Raji (cell line): ENCODE data around the gene PDE4D.

Experiments used
- POLR2A ChIP-seq: IDR thresholded peaks from 2 replicates; pipeline ENCODE4 v1.6.1; 2011; ENCODE audit warnings: low read depth, low read length, control low read depth; ENCODE audit not compliant: insufficient read depth

Gene PDE4D

DNA sequence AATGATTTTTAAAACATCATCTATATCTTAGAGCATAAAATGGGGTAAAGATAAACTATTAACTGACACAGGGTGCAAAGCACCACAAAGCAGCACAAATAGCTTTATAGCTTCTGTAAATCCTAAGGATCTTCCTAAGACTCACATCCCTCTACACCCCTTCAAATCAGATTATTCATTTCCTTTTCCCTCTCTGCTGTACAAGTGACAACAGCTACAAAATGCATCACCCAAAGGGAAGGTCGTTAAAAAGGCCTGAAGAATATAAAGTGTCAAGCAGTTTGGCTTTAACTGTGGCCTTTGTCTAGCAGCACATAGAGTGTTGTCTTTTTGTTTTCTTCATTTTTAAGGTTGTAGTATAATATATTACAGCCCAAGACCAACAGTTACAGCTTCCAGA is 422.1 kb downstream of the PDE4D start:
- no peak for TF ChIP-seq POLR2A

DNA sequence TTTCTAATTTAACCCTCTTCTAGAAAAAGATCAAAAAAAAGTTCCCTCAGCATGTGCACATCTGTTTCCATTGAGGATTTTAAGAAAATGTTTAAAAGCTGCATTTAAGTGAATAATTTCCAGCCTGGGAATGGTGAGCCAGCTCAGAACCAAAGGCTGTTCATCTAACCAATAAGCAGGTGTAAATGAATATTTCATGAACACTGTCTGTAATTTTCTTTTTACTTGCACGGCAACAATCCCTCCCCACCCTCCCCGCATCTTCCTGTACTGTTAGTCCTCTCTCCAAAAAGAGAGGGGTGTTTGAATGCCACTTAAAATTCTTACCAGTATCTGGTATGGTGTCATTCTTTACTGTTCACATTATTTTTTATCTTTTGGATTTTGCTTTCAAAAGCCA is 425.6 kb downstream of the PDE4D start:
- no peak for TF ChIP-seq POLR2A

DNA sequence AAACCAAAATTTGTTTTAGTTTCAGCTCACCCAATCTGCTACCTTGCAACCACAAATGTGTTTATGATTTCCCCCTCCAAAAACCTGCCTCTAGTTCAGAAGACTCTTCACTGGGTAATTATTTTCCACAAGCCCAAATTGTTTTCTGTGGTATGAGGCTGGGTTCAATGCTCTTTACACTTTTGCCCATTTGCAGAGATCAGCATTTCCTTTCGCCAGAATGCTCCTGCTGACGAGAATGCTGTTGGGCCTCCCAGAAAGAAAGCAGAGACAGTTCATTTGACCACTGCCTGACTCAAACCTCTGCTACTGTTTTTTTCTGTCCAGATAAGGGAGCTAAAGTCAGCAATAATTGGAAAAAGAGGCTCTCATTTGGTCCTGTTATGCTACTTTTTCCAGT is 427.3 kb downstream of the PDE4D start:
- TF ChIP-seq POLR2A, result no peak

DNA sequence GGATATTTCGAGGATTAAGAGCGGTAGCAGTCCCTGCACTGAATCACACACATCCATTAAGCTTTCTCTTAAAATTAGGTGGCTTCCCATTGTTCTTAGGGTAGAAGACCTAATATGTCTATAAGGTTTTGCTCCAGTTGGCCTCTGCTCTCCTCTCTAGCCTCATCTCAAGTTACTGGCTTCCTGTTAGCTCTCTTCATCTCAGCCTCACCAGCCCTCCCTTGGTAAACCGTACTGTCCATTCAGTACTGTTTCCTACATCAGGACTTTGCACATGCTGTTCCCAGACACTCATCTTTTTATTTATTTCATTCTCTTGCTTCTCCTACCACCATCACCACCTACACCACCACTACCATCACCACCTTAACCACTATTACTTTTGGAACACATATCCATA is 428.6 kb downstream of the PDE4D start:
- TF ChIP-seq POLR2A, result no peak

DNA sequence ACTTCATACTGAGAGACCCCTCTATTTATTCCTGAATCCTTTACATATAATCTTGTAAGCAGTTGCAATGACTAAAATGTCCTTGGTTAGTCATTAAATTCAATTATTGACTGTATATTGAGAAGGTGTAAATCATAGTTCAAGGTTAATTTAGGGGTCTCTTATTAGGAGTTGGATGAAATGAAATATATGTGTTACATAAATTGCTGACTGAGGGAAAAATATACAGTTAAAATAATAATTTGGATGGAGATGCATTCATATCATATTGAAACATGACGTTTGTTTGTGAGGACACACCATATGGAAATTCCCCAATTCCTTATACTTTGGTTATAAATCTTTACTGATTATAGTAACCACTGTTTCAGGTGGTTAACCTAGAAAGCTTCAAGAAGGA is 430.6 kb downstream of the PDE4D start:
- no peak for TF ChIP-seq POLR2A

DNA sequence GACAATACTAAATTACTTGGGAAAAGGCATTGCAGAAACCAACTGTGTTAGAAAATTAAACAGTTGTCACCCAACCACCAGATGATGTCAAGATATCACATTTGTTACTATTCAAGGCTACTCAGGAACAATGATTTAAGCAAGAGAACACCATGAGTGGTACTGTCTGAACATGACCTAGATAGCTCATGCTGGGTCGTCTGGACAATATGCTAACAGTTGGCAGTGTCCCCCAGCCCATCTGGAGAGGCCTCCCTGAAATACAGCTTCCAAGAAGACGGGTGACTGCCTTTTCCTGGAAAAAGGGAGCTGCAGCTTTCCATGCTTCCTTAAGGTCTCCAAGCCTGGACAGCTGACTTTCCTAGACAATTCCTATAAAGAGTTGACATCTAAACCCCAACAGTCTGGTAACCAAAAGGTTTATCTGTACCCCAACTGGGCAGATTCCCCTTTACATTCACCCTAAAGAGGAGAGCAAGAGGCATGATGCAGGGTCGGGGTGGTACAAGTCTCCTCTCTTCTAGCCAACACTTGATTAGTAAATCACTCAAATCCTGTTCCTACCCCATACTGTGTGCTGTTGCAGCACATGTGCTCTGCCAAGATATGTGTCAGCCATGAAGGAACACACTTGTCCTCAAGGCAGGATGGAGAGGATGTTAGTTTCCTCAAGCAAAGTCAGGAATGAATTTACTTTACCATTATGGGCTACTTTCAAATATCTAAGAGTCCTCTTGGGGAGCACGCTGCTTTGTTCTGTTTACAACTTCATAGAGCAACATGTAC is 433.0 kb downstream of the PDE4D start:
- no peak for TF ChIP-seq POLR2A

DNA sequence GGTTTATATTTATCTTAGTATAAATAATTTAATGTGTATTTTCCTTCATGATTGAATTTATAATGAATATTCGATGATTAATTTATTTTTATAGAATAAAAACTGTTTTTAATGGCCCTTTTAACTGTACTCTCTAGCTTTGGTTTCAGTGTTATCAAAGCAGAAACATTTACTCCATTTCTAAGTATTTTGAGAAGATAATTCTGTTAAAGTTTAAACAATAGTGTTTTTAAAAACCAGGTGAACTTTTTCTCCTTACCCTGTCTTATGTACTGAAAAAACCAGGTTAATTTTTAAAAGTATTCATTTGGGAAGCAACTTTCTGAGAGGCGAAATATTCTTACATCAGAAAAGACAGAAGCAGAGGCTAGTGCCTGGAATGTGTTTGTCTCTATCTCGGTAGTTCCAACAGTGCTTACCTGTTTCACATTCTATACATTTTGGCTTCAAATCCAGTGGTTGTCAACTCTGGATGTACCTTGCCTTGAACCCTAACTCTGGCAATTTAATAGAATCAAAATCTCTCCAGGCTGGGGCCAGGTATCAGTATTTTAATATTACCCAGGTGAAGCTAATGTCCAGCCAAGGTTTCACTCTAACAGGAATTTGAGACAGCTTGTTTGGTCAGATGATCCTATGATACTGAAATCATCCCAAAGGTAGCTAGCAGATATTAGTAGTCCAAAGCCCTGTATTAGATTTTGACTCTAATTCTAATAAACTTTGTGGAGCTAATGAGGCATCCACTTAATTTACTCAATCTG is 434.4 kb downstream of the PDE4D start:
- TF ChIP-seq POLR2A, result no peak

DNA sequence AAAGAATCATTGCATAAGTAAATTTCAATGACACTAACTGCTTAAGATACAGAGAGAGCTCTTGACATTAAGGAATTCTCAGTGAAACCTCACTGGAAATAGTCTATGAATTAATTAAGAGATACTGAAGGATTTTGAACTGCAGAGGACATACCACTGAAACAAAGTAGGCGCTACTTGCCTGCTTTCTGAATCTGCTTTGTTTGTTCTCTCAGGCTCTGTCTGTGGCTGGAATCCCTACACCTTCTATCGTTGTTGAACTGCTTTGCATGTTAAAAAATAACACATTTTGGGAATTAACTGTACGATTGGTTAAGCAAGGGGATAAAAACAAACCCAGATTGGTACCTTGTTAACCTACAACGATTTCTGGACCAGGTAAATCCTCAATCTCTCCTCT is 435.2 kb downstream of the PDE4D start:
- TF ChIP-seq POLR2A, result no peak

DNA sequence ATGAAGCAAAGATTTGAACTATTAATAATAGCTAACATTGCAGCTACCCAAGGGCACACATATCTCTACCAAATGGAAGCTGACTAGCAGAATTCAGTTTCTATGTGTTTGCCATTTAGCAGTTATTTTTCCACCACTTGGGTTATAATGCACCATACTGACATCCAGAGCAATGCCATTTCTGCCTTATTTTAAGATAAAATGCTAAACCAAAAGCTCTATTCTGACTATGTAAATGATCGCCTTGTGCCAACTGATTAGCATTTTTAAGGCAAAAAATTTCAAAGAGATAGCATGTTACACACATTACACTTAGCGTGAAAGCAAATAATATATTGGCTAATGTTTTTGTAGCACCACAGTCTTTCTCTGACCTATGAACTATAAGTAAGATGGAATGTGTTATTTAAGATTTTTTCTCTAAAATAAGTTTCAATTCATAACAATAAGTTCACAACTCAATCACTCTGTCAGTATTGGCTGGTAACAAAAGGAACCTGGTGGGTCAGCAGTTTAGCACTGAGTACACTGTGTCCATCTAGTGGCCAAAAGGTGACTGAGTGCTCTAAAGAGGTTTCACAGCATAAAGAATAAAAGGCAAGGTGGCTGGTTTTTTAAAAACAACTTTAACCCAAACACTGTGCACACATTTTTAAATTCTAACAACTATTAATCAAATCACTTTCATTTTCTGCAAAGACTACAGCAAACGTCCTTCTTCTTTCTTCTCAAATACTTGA is 443.5 kb downstream of the PDE4D start:
- TF ChIP-seq POLR2A, result no peak

DNA sequence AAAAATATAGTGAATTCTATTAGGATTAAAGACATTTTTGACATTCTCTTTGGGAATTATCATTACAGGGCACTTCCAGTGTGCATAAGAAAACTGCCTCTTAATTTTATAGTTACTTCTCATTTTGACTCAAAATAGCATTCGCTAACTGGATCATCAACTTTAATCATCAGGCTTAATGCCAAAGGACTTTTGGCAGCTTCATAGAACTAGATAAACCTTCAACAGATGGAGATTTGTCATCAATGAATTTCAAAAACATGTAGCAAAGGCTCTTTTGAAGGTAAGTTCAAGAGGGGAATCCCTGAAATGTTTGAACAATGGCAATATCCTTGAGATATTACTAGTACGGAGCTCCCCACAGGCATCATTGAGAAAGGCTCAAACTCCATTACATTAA is 447.2 kb downstream of the PDE4D start:
- no peak for TF ChIP-seq POLR2A

DNA sequence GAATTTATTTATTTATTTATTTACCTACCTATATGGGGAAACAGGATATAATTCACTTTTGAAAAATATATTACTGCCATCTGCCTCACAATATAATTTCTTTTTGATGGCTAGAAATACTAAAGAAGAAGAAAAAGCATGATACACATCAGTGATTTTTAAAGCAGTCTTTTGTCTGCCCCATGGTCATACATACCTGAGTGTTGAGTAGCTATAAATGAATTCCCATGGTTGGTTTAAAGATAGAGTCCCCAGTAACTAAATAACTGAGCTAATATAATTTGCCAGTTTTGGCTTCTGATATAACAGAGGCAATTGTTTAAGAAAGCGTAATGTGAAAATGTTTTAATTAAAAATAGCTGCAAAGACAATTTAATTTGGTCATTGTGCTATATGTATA is 447.8 kb downstream of the PDE4D start:
- no peak for TF ChIP-seq POLR2A

DNA sequence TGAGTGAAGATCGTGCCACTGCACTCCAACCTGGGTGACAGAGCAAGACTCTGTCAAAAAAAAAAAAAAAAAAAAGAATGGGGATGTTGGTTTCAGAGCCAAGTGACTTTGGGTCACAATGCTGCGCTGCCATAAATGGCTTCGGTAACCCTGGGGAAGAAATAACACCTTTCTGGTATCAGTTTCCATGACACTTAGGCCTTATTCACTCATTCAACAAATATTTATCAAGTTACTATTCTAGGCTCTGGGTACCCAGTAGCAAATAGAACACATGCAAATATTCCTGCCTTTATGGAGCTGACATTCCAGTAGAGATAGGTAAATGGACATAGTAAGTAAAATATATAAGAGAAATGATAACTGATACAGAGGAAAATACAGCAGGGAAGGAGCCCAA is 454.2 kb downstream of the PDE4D start:
- no peak for TF ChIP-seq POLR2A

DNA sequence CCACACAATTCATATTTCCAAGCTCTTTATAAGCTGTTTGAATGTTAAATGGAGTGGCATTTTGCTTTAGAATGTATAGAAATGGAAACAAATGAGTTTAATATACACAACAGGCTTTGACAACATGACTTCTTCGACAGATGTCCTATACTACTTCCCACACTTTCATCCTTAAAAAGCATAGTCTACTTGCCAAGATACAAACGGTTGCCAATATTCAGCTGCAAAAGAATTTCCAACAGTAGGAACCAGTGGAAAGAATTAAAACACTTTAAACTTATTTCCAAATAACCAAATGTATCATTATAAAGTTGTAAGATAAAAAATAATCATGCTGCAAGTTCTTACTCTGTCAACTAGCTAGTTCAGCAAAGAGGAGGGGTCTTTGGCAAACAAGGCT is 456.4 kb downstream of the PDE4D start:
- TF ChIP-seq POLR2A, result no peak

DNA sequence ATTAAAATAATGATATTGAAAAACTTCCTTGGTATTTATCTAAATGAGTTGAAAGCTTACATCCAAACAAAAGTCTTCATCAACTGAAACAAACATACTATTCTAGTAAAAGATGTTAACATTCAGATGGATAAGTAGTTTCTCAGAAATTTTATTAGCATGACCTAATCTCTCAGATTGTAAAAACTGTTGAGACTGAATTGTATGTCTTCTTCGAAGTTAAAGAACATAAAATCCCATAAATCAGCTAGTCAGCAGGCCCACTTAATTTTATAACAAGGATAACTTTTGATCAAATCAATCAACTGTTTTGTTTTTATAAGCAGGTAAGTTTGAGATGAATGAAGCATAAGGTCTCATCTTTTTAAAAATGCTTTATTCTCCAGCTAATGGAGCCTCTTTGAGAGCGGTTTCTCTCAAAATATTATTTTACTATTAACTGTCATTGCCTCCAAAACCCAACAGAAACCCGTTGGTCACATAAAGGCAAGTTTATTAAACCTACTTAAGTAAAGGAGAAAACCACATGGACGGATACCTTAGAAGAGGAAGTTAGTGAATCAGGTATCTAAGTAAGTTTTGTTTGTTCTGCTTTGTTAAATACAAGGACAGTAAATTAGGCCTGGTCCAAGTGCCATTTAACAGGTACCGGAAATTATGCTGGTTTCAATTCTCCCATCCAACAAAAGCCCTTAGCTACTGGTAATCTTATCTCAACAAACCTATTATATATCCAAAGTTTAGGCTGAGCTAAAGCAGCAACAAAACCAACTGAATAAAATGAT is 457.0 kb downstream of the PDE4D start:
- no peak for TF ChIP-seq POLR2A

DNA sequence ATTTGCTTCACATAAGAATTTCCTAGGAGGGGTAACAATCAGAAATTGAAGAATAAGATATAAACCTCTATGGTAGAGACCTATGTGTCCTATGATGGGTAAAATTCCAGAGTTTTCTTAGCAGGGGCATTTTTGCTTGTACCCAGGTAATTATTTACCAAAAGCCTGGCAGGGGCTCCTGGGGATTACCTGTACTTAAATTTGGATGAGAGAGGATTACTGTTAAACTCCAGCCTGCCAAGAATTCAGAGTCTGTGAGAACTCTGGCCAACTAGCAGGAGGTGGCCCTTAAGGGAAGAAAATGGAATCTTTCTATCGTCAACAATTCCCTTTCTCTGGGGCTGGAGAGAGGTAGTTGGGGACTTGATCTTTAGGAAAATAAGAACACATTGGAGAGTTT is 460.4 kb downstream of the PDE4D start:
- TF ChIP-seq POLR2A, result no peak

DNA sequence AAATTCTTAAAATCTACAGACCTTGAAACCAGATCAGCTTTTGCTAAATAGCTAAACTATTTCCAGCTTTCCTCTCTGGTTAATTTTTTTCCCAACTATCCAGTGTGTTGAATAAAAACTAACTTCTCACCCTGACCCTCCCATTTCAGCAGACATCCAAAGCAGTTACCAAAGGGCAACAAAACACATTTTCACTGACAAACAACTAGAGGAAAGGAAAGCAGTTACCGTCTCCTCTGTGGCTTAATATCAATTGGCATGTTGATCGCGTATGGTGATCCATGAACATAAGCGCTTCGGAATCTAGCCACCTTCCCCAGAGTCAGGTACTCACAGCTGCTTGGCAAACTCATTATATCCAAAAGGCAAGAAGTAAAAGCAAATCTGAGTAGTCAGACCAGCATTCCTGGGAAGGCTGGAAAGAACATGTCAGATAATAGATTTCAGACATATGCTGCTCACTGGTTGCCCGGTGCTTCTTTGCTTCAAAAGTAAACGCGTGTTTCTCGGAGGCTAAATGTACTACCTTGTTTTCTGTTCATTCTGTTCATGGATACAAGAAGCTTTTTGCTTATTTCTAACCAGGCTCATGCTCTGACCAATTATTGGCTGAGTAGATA is 463.4 kb downstream of the PDE4D start:
- TF ChIP-seq POLR2A, result no peak
